Activated T-cell treated with anti-CD3 and anti-CD28 coated beads, Interleukin-2, amount 50 U/mL, for 4 hours (primary cell): ENCODE results near the gene NEURL1. TPM values are rescaled to one million over a fixed set of nuclear protein-coding genes. Genes with fewer than 3 reads are reported as not detected.
"Not testable (repeated sequence)": the region's sequence is repeated elsewhere in the genome, so short reads cannot be mapped to it uniquely, and the experiment has no call there.

Source experiments
- ATAC-seq, 2 donors: fragments of 200-7000 bp; cut with Tn5 transposase; one replicate each; pipeline ENCODE4 v1.10.0; 2021
- DNase-seq: peaks from one replicate; pipeline ENCODE4 v3.0.0-alpha.2; 2020
- H3K27me3 Mint-ChIP-seq: one replicate; pipeline ENCODE4 v1.8.0; 2021; ENCODE audit warnings: low read depth, mixed read lengths
- H3K36me3 Mint-ChIP-seq: one replicate; pipeline ENCODE4 v1.8.0; 2022; ENCODE audit warnings: mixed read lengths; ENCODE audit not compliant: insufficient read depth
- H3K4me1 Mint-ChIP-seq: one replicate; pipeline ENCODE4 v1.8.0; 2021; ENCODE audit warnings: low read depth, mixed read lengths
- H3K4me3 Mint-ChIP-seq: one replicate; pipeline ENCODE4 v1.8.0; 2021; ENCODE audit warnings: mild to moderate bottlenecking, moderate library complexity, mixed read lengths
- H3K9me3 Mint-ChIP-seq: one replicate; pipeline ENCODE4 v1.8.0; 2021; ENCODE audit warnings: mixed read lengths
- total RNA-seq, 3 donors: library from RNA; stranded (reverse); gene quantifications; one replicate each; pipeline ENCODE4 v1.2.1, GENCODE V29; 2021

NEURL1 gene
- total RNA-seq, 3 donors from 2014 or later: 0.84 to 2.0 (median 1.5) TPM

- peaks cover 49% of the 10 kb centered on the region for H3K27me3 Mint-ChIP-seq
- no peaks in the 10 kb centered on the region for H3K36me3 Mint-ChIP-seq
- peaks cover 21% of the 10 kb centered on the region for H3K4me1 Mint-ChIP-seq
- no peak overlapping the region for H3K4me3 Mint-ChIP-seq
- ATAC-seq (no peak), DNase-seq (no peak)
- H3K9me3 Mint-ChIP-seq: no peaks in the 10 kb centered on the region
These were observed 1.8 kb downstream of the NEURL1 start for GRCh38 chr10:103495321-103495720.

GRCh38 chr10:103497161-103497915 lies 3.8 kb downstream of the NEURL1 start:
- Mint-ChIP-seq H3K9me3 (no peaks in the 10 kb centered on the region), H3K27me3 (peaks cover 56% of the 10 kb centered on the region), H3K36me3 (no peaks in the 10 kb centered on the region), H3K4me1 (peaks cover 16% of the 10 kb centered on the region), H3K4me3 (no peak overlapping the region)
- no peak for DNase-seq
- ATAC-seq: no peak

GRCh38 chr10:103498936-103499638 lies 5.6 kb downstream of the NEURL1 start:
- H3K27me3 Mint-ChIP-seq: peaks cover 49% of the 10 kb centered on the region
- DNase-seq (no peak), ATAC-seq (no peak)
- H3K4me1 Mint-ChIP-seq: peaks cover 11% of the 10 kb centered on the region
- H3K9me3 Mint-ChIP-seq: no peaks in the 10 kb centered on the region
- no peaks in the 10 kb centered on the region for H3K36me3 Mint-ChIP-seq
- no peak overlapping the region for H3K4me3 Mint-ChIP-seq

GRCh38 chr10:103499881-103500280 lies 6.4 kb downstream of the NEURL1 start:
- Mint-ChIP-seq H3K36me3 (no peaks in the 10 kb centered on the region), H3K9me3 (no peaks in the 10 kb centered on the region), H3K4me3 (no peak overlapping the region), H3K4me1 (peaks cover 13% of the 10 kb centered on the region), H3K27me3 (peaks cover 44% of the 10 kb centered on the region)
- ATAC-seq: no peak
- DNase-seq: no peak

- peaks cover 38% of the 10 kb centered on the region for H3K27me3 Mint-ChIP-seq
- ATAC-seq: peak in 1 of 2 donors; percentile 19
These were observed 7.0 kb downstream of the NEURL1 start for GRCh38 chr10:103500481-103500880.

GRCh38 chr10:103501186-103501585 lies 7.7 kb downstream of the NEURL1 start:
- Mint-ChIP-seq H3K36me3 (no peaks in the 10 kb centered on the region), H3K4me3 (no peak overlapping the region), H3K4me1 (peaks cover 13% of the 10 kb centered on the region), H3K9me3 (no peaks in the 10 kb centered on the region), H3K27me3 (peaks cover 35% of the 10 kb centered on the region)
- ATAC-seq: no peak
- no peak for DNase-seq

More at GRCh38 chr10:103500481-103500880, 7.0 kb downstream of the NEURL1 start:
- H3K36me3 Mint-ChIP-seq: no peaks in the 10 kb centered on the region
- no peak for DNase-seq
- peaks cover 13% of the 10 kb centered on the region for H3K4me1 Mint-ChIP-seq
- H3K4me3 Mint-ChIP-seq: no peak overlapping the region
- H3K9me3 Mint-ChIP-seq: no peaks in the 10 kb centered on the region

GRCh38 chr10:103502849-103503660 lies 9.6 kb downstream of the NEURL1 start:
- no peak for ATAC-seq
- Mint-ChIP-seq H3K36me3 (no peaks in the 10 kb centered on the region), H3K27me3 (peaks cover 34% of the 10 kb centered on the region), H3K4me3 (no peak overlapping the region), H3K9me3 (no peaks in the 10 kb centered on the region), H3K4me1 (peaks cover 13% of the 10 kb centered on the region)
- DNase-seq: no peak

- peaks cover 34% of the 10 kb centered on the region for H3K27me3 Mint-ChIP-seq
- not testable (repeated sequence) for ATAC-seq, H3K36me3 Mint-ChIP-seq, DNase-seq, H3K4me3 Mint-ChIP-seq, H3K9me3 Mint-ChIP-seq
- peaks cover 13% of the 10 kb centered on the region for H3K4me1 Mint-ChIP-seq
These were observed 10.3 kb downstream of the NEURL1 start for GRCh38 chr10:103503777-103504176.

- ATAC-seq: peak; percentile 87 to 88
These were observed 10.8 kb downstream of the NEURL1 start for GRCh38 chr10:103504181-103504783.

GRCh38 chr10:103506061-103506460 lies 12.6 kb downstream of the NEURL1 start:
- H3K9me3 Mint-ChIP-seq: no peaks in the 10 kb centered on the region
- H3K27me3 Mint-ChIP-seq: peaks cover 23% of the 10 kb centered on the region
- DNase-seq: no peak
- no peaks in the 10 kb centered on the region for H3K36me3 Mint-ChIP-seq
- no peak overlapping the region for H3K4me3 Mint-ChIP-seq
- peaks cover 8% of the 10 kb centered on the region for H3K4me1 Mint-ChIP-seq
- no peak for ATAC-seq

More at GRCh38 chr10:103504181-103504783, 10.8 kb downstream of the NEURL1 start:
- Mint-ChIP-seq H3K4me3 (no peak overlapping the region), H3K27me3 (peaks cover 34% of the 10 kb centered on the region), H3K36me3 (no peaks in the 10 kb centered on the region), H3K9me3 (no peaks in the 10 kb centered on the region), H3K4me1 (peaks cover 13% of the 10 kb centered on the region)
- peak; percentile 26 for DNase-seq

GRCh38 chr10:103507235-103508191 lies 14.0 kb downstream of the NEURL1 start:
- peaks cover 14% of the 10 kb centered on the region for H3K27me3 Mint-ChIP-seq
- H3K36me3 Mint-ChIP-seq: no peaks in the 10 kb centered on the region
- H3K9me3 Mint-ChIP-seq: no peaks in the 10 kb centered on the region
- H3K4me3 Mint-ChIP-seq: no peak overlapping the region
- DNase-seq: no peak
- H3K4me1 Mint-ChIP-seq: peaks cover 8% of the 10 kb centered on the region
- ATAC-seq: no peak

- Mint-ChIP-seq H3K9me3 (no peaks in the 10 kb centered on the region), H3K36me3 (no peaks in the 10 kb centered on the region), H3K27me3 (peaks cover 9% of the 10 kb centered on the region), H3K4me1 (no peaks in the 10 kb centered on the region), H3K4me3 (no peak overlapping the region)
- no peak for ATAC-seq
- DNase-seq: no peak
These were observed 16.7 kb downstream of the NEURL1 start for GRCh38 chr10:103510046-103510685.
